ENCODE measurements around the gene ZCCHC3.
A peak's percentile ranks its signal among the peaks of the same experiment; 100 is the strongest.

The ZCCHC3 gene

GRCh38 chr20:284172-284571, 13.2 kb upstream of the ZCCHC3 start:
- ATAC-seq (no peak), DNase-seq (no peak)

- DNase-seq, result no peak
- no peak for ATAC-seq
Observed at GRCh38 chr20:286508-286907, 10.9 kb upstream of the ZCCHC3 start.

- DNase-seq (no peak), ATAC-seq (no peak)
Observed at GRCh38 chr20:288956-289692, 8.2 kb upstream of the ZCCHC3 start.

GRCh38 chr20:289693-290083, 7.7 kb upstream of the ZCCHC3 start:
- no peak for DNase-seq

GRCh38 chr20:290084-290831, 7.1 kb upstream of the ZCCHC3 start, which contains the start of gene C20orf96:
Gene C20orf96, minus strand, starts transcription at chr20:290750. Its CDS starts 140 bp downstream, at chr20:290610.
- ATAC-seq (peak; percentile 94), DNase-seq (peak; percentile 95)

More at GRCh38 chr20:289693-290083, 7.7 kb upstream of the ZCCHC3 start:
- peak; percentile 3 for ATAC-seq

GRCh38 chr20:294602-295001, 2.8 kb upstream of the ZCCHC3 start:
- DNase-seq, result no peak
- no peak for ATAC-seq

- no peak for DNase-seq
- ATAC-seq, result no peak
Observed at GRCh38 chr20:295804-296203, 1.6 kb upstream of the ZCCHC3 start.

GRCh38 chr20:297925-298775, 780 bp downstream of the ZCCHC3 start:
- peak; percentile 41 for ATAC-seq
- DNase-seq, result peak; percentile 59

- ATAC-seq (no peak), DNase-seq (no peak)
Observed at GRCh38 chr20:298776-299391, 1.5 kb downstream of the ZCCHC3 start.

GRCh38 chr20:300345-300990, 3.1 kb downstream of the ZCCHC3 start:
- ATAC-seq, result no peak
- DNase-seq, result no peak

GRCh38 chr20:301886-302848, 4.8 kb downstream of the ZCCHC3 start:
- DNase-seq (no peak), ATAC-seq (peak; percentile 42)

- no peak for DNase-seq
- ATAC-seq, result no peak
Observed at GRCh38 chr20:305745-306144, 8.4 kb downstream of the ZCCHC3 start.

- ATAC-seq (no peak), DNase-seq (no peak)
Observed at GRCh38 chr20:308427-309038, 11.2 kb downstream of the ZCCHC3 start.

GRCh38 chr20:309306-309840, 12.0 kb downstream of the ZCCHC3 start:
- DNase-seq, result no peak

GRCh38 chr20:309841-310644, 12.7 kb downstream of the ZCCHC3 start:
- ATAC-seq (peak; percentile 100), DNase-seq (peak; percentile 91)

More at GRCh38 chr20:309306-309840, 12.0 kb downstream of the ZCCHC3 start:
- ATAC-seq, result no peak

GRCh38 chr20:310645-311044, 13.3 kb downstream of the ZCCHC3 start:
- ATAC-seq, result no peak
- DNase-seq, result no peak

- DNase-seq (no peak), ATAC-seq (no peak)
Observed at GRCh38 chr20:311609-312008, 14.2 kb downstream of the ZCCHC3 start.

GRCh38 chr20:312067-312466, 14.7 kb downstream of the ZCCHC3 start:
- ATAC-seq, result no peak

GRCh38 chr20:312866-313265, 15.5 kb downstream of the ZCCHC3 start:
- no peak for ATAC-seq

More at GRCh38 chr20:312067-312466, 14.7 kb downstream of the ZCCHC3 start:
- no peak for DNase-seq

More at GRCh38 chr20:312866-313265, 15.5 kb downstream of the ZCCHC3 start:
- no peak for DNase-seq
